ENCODE results near the gene RNF14. TPM values are rescaled to one million over a fixed set of nuclear protein-coding genes. Genes with fewer than 3 reads are reported as not detected.

Gene RNF14
- polyA plus RNA-seq, 4 donors: 26.2 to 52.6 (median 33.9) TPM

DNA sequence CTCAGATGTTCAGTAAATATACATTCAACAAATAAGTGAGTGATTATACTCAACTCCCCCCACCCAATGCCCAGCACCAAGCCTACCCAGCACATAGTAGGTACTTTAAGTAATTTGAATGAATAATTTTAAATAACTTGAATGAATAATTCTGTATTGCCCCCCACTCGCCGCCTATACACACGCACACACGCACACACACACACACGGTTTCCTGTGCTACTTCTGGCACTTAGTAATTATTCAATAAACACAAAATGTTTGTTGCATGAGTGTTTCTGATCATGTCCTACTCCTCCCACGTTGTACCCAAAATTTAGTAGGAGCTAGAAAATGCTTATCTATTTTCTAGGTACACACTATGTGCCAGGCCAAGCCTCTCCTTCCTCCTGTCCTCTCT is 27.1 kb upstream of the RNF14 start:
- DNase-seq: no peak
- Histone ChIP-seq H3K9me3 (ENCODE audit: control insufficient read depth in 2 of 2, insufficient read depth in 1 of 2, low read depth in 1 of 2, low read length in 1 of 2) (no peaks in the 10 kb centered on the region), H3K4me3 (ENCODE audit: low read depth in 1 of 3, low read length in 3 of 3) (no peak overlapping the region), H3K4me1 (ENCODE audit: control insufficient read depth in 3 of 3, insufficient read depth in 2 of 3, low read depth in 1 of 3, low read length in 2 of 3) (peaks cover 0 to 36% (median 4%) of the 10 kb centered on the region in 3 donors), H3K27me3 (ENCODE audit: control insufficient read depth in 3 of 3, insufficient read depth in 3 of 3, low read length in 3 of 3) (peaks cover 0 to 5% (median 2%) of the 10 kb centered on the region in 3 donors), H3K27ac (ENCODE audit: low read depth in 1 of 3, low read length in 2 of 3) (peak overlapping the region in 2 of 3 donors; percentile 39 to 85), H3K36me3 (ENCODE audit: control insufficient read depth in 3 of 3, insufficient read depth in 2 of 3, low read depth in 1 of 3, low read length in 3 of 3) (peaks cover 6 to 60% (median 8%) of the 10 kb centered on the region in 3 donors)
- 77 to 86% (median 77%) methylated on average over 6 of the region's 6 CpGs for WGBS, 3 donors
- FAIRE-seq: no peak

- Histone ChIP-seq H3K27ac (ENCODE audit: low read depth in 1 of 3, low read length in 2 of 3) (peak overlapping the region in 2 of 3 donors; percentile 39 to 85), H3K36me3 (ENCODE audit: control insufficient read depth in 3 of 3, insufficient read depth in 2 of 3, low read depth in 1 of 3, low read length in 3 of 3) (peaks cover 4 to 54% (median 8%) of the 10 kb centered on the region in 3 donors), H3K27me3 (ENCODE audit: control insufficient read depth in 3 of 3, insufficient read depth in 3 of 3, low read length in 3 of 3) (peaks cover 0 to 5% (median 2%) of the 10 kb centered on the region in 3 donors), H3K9me3 (ENCODE audit: control insufficient read depth in 2 of 2, insufficient read depth in 1 of 2, low read depth in 1 of 2, low read length in 1 of 2) (no peaks in the 10 kb centered on the region), H3K4me1 (ENCODE audit: control insufficient read depth in 3 of 3, insufficient read depth in 2 of 3, low read depth in 1 of 3, low read length in 2 of 3) (peaks cover 0 to 36% (median 4%) of the 10 kb centered on the region in 3 donors), H3K4me3 (ENCODE audit: low read depth in 1 of 3, low read length in 3 of 3) (no peak overlapping the region)
- DNase-seq: peak; percentile 88 to 96
- WGBS, 3 donors: 24 to 55% (median 44%) methylated on average over 9 of the region's 9 CpGs
- FAIRE-seq: no peak
Measured at GRCh38 chr5:141942185-141942857, 26.6 kb upstream of the RNF14 start.

- Histone ChIP-seq H3K4me1 (ENCODE audit: control insufficient read depth in 3 of 3, insufficient read depth in 2 of 3, low read depth in 1 of 3, low read length in 2 of 3) (peaks cover 0 to 36% (median 4%) of the 10 kb centered on the region in 3 donors), H3K4me3 (ENCODE audit: low read depth in 1 of 3, low read length in 3 of 3) (no peak overlapping the region), H3K27me3 (ENCODE audit: control insufficient read depth in 3 of 3, insufficient read depth in 3 of 3, low read length in 3 of 3) (peaks cover 0 to 5% (median 2%) of the 10 kb centered on the region in 3 donors), H3K27ac (ENCODE audit: low read depth in 1 of 3, low read length in 2 of 3) (no peak overlapping the region), H3K9me3 (ENCODE audit: control insufficient read depth in 2 of 2, insufficient read depth in 1 of 2, low read depth in 1 of 2, low read length in 1 of 2) (no peaks in the 10 kb centered on the region), H3K36me3 (ENCODE audit: control insufficient read depth in 3 of 3, insufficient read depth in 2 of 3, low read depth in 1 of 3, low read length in 3 of 3) (peaks cover 0 to 40% (median 2%) of the 10 kb centered on the region in 3 donors)
- FAIRE-seq: no peak
- DNase-seq: no peak
- WGBS, 3 donors: 82 to 88% (median 87%) methylated on average over 9 of the region's 9 CpGs
Measured at GRCh38 chr5:141944076-141944475, 24.8 kb upstream of the RNF14 start.

DNA sequence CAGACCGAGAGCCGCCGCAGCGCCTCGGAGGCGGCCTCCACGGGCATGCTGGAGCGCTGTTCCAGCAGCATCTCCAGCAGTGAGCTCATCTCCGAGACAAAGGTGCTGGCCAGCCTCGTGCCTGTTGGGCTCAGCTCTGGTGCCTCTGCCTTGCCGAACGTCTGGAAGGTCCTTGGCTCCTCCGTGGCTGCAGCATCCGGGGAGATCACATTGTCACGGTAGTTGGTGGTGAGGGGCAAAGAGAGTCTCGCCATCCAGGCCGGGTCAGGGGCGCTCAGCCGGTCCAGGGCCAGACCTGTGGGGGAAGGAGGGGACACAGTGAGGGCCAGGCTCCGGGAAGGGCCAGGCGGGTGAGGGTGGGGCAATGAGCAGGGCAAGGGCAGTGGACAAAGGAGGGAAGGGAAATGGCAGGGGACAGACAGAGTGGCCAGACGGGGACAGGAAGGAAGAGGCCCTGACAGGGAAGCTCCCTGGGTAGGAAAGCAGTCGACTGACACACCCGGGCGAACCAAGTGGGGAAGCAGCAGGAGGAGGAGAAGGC is 23.3 kb upstream of the RNF14 start:
- Histone ChIP-seq H3K36me3 (ENCODE audit: control insufficient read depth in 3 of 3, insufficient read depth in 2 of 3, low read depth in 1 of 3, low read length in 3 of 3) (peaks cover 0 to 32% (median 0%) of the 10 kb centered on the region in 3 donors), H3K9me3 (ENCODE audit: control insufficient read depth in 2 of 2, insufficient read depth in 1 of 2, low read depth in 1 of 2, low read length in 1 of 2) (no peaks in the 10 kb centered on the region), H3K27me3 (ENCODE audit: control insufficient read depth in 3 of 3, insufficient read depth in 3 of 3, low read length in 3 of 3) (peaks cover 0 to 5% (median 2%) of the 10 kb centered on the region in 3 donors), H3K27ac (ENCODE audit: low read depth in 1 of 3, low read length in 2 of 3) (no peak overlapping the region), H3K4me3 (ENCODE audit: low read depth in 1 of 3, low read length in 3 of 3) (no peak overlapping the region), H3K4me1 (ENCODE audit: control insufficient read depth in 3 of 3, insufficient read depth in 2 of 3, low read depth in 1 of 3, low read length in 2 of 3) (peaks cover 0 to 36% (median 4%) of the 10 kb centered on the region in 3 donors)
- FAIRE-seq (no peak), DNase-seq (no peak)
- 54 to 60% (median 58%) methylated on average over 25 of the region's 25 CpGs for WGBS, 3 donors

GRCh38 chr5:141947316-141947715 is 21.6 kb upstream of the RNF14 start:
- Histone ChIP-seq H3K27ac (ENCODE audit: low read depth in 1 of 3, low read length in 2 of 3) (no peak overlapping the region), H3K4me3 (ENCODE audit: low read depth in 1 of 3, low read length in 3 of 3) (no peak overlapping the region), H3K4me1 (ENCODE audit: control insufficient read depth in 3 of 3, insufficient read depth in 2 of 3, low read depth in 1 of 3, low read length in 2 of 3) (peaks cover 0 to 28% (median 0%) of the 10 kb centered on the region in 3 donors), H3K9me3 (ENCODE audit: control insufficient read depth in 2 of 2, insufficient read depth in 1 of 2, low read depth in 1 of 2, low read length in 1 of 2) (no peaks in the 10 kb centered on the region), H3K27me3 (ENCODE audit: control insufficient read depth in 3 of 3, insufficient read depth in 3 of 3, low read length in 3 of 3) (peaks cover 0 to 5% (median 2%) of the 10 kb centered on the region in 3 donors), H3K36me3 (ENCODE audit: control insufficient read depth in 3 of 3, insufficient read depth in 2 of 3, low read depth in 1 of 3, low read length in 3 of 3) (peaks cover 0 to 22% (median 0%) of the 10 kb centered on the region in 3 donors)
- DNase-seq: no peak
- no peak for FAIRE-seq
- WGBS, 3 donors: 73 to 79% (median 77%) methylated on average over 4 of the region's 4 CpGs

- Histone ChIP-seq H3K4me1 (ENCODE audit: control insufficient read depth in 3 of 3, insufficient read depth in 2 of 3, low read depth in 1 of 3, low read length in 2 of 3) (peaks cover 0 to 16% (median 0%) of the 10 kb centered on the region in 3 donors), H3K4me3 (ENCODE audit: low read depth in 1 of 3, low read length in 3 of 3) (no peak overlapping the region), H3K36me3 (ENCODE audit: control insufficient read depth in 3 of 3, insufficient read depth in 2 of 3, low read depth in 1 of 3, low read length in 3 of 3) (peaks cover 0 to 22% (median 0%) of the 10 kb centered on the region in 3 donors), H3K27ac (ENCODE audit: low read depth in 1 of 3, low read length in 2 of 3) (no peak overlapping the region), H3K27me3 (ENCODE audit: control insufficient read depth in 3 of 3, insufficient read depth in 3 of 3, low read length in 3 of 3) (peaks cover 0 to 5% (median 2%) of the 10 kb centered on the region in 3 donors), H3K9me3 (ENCODE audit: control insufficient read depth in 2 of 2, insufficient read depth in 1 of 2, low read depth in 1 of 2, low read length in 1 of 2) (no peaks in the 10 kb centered on the region)
- 85 to 87% (median 87%) methylated on average over 2 of the region's 2 CpGs for WGBS, 3 donors
- FAIRE-seq (no peak), DNase-seq (no peak)
Measured at GRCh38 chr5:141948812-141949211, 20.1 kb upstream of the RNF14 start.

DNA sequence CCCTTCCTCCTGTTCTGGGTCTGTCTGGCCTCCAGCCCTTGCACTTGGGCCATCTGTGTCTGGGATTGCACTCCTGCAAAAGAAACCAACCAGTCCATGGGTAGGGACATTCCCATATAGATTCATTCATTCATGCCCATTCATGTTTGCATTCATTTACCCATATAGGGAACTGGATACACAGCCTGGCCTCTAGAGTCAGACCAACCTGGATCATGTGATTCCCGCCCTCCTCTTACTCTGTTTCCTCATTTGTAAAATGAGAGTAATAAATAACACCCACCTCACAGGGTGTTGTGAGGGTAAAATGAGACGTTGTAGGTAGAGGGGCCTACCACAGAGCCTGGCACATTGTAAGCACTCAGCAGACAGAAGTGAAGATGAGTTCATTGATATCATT is 19.4 kb upstream of the RNF14 start:
- H3K4me1 ChIP-seq (ENCODE audit: control insufficient read depth in 3 of 3, insufficient read depth in 2 of 3, low read depth in 1 of 3, low read length in 2 of 3): peaks cover 0 to 16% (median 0%) of the 10 kb centered on the region in 3 donors
- H3K36me3 ChIP-seq (ENCODE audit: control insufficient read depth in 3 of 3, insufficient read depth in 2 of 3, low read depth in 1 of 3, low read length in 3 of 3): peaks cover 0 to 20% (median 0%) of the 10 kb centered on the region in 3 donors
- H3K4me3 ChIP-seq (ENCODE audit: low read depth in 1 of 3, low read length in 3 of 3): no peak overlapping the region
- H3K9me3 ChIP-seq (ENCODE audit: control insufficient read depth in 2 of 2, insufficient read depth in 1 of 2, low read depth in 1 of 2, low read length in 1 of 2): no peaks in the 10 kb centered on the region
- 71 to 86% (median 85%) methylated on average over 2 of the region's 2 CpGs for WGBS, 3 donors
- H3K27ac ChIP-seq (ENCODE audit: low read depth in 1 of 3, low read length in 2 of 3): no peak overlapping the region
- DNase-seq: no peak
- no peak for FAIRE-seq
- H3K27me3 ChIP-seq (ENCODE audit: control insufficient read depth in 3 of 3, insufficient read depth in 3 of 3, low read length in 3 of 3): peaks cover 0 to 5% (median 2%) of the 10 kb centered on the region in 3 donors

DNA sequence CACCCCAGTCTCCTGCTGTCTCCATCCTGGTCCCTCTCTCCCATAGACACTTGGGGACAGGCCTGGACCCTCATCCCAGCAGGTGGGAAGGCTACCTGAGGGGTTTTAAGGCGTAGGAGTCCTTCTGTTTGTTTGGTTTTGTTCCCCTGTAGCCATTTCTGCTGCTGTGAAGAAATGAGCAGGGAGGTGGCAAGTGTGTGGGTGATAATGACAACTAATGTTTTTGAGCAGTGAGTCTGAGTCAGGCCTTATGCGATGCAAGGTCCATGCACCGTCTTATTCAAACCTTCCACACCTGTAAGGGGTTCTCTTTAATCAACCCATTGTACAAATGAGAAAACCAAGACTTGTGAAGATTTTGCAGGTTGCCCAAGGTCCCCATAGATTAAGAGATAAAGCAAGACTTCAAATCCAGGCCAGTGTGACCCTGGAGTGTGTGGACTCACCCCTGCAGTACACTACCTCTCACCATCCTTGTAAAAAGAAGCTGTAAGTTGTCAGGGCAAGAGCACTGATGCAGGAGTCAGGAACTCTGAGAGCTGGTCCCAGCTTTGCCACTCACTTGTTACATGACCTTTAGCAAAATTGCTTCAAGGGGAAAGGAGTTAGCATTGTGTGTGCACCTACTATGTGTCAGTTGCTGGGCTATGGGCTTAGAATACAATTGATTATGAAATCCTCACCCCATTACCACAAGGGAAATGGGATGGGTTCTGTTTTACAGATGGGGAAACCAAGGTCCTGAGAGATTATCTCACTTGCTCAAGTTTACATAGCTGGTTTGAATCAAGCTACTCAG is 18.5 kb upstream of the RNF14 start:
- 90 to 94% (median 93%) methylated on average over 3 of the region's 3 CpGs for WGBS, 3 donors
- DNase-seq (no peak), FAIRE-seq (no peak)
- H3K27me3 ChIP-seq (ENCODE audit: control insufficient read depth in 3 of 3, insufficient read depth in 3 of 3, low read length in 3 of 3): peaks cover 0 to 4% (median 1%) of the 10 kb centered on the region in 3 donors
- H3K27ac ChIP-seq (ENCODE audit: low read depth in 1 of 3, low read length in 2 of 3): no peak overlapping the region
- H3K4me1 ChIP-seq (ENCODE audit: control insufficient read depth in 3 of 3, insufficient read depth in 2 of 3, low read depth in 1 of 3, low read length in 2 of 3): peaks cover 0 to 11% (median 0%) of the 10 kb centered on the region in 3 donors
- H3K4me3 ChIP-seq (ENCODE audit: low read depth in 1 of 3, low read length in 3 of 3): no peak overlapping the region
- H3K9me3 ChIP-seq (ENCODE audit: control insufficient read depth in 2 of 2, insufficient read depth in 1 of 2, low read depth in 1 of 2, low read length in 1 of 2): no peaks in the 10 kb centered on the region
- peaks cover 0 to 12% (median 0%) of the 10 kb centered on the region in 3 donors for H3K36me3 ChIP-seq (ENCODE audit: control insufficient read depth in 3 of 3, insufficient read depth in 2 of 3, low read depth in 1 of 3, low read length in 3 of 3)
